Measurements from ENCODE around the gene USP47.

- TF ChIP-seq ZNF33B (CRISPR knock-in tag; IDR thresholded peaks at IDR 0.05) = no peak
- no peak for TF ChIP-seq RFX5 (IDR thresholded peaks at IDR 0.05; ENCODE audit: low read depth, low read length)
- no peak for TF ChIP-seq SMAD3 (CRISPR knock-in tag; IDR thresholded peaks at IDR 0.05)
- TF ChIP-seq ZNF282 (IDR thresholded peaks at IDR 0.05; ENCODE audit: partially characterized antibody) = no peak
- TF ChIP-seq SRF (IDR thresholded peaks at IDR 0.05; ENCODE audit: low read depth, low read length) = no peak
- no peak for TF ChIP-seq CBX5 (CRISPR knock-in tag; IDR thresholded peaks at IDR 0.05; ENCODE audit: borderline replicate concordance)
- no peak for TF ChIP-seq ZNF710 (CRISPR knock-in tag; IDR thresholded peaks at IDR 0.05; ENCODE audit: borderline replicate concordance)
- TF ChIP-seq CREM (IDR thresholded peaks at IDR 0.05) = no peak
- no peak for TF ChIP-seq CREM (CRISPR knock-in tag; IDR thresholded peaks at IDR 0.05)
- no peak for TF ChIP-seq TFAP4 (IDR thresholded peaks at IDR 0.05; ENCODE audit: borderline replicate concordance, low read depth)
Measured at GRCh38 chr11:11970556-11970955, 128.8 kb downstream of the USP47 start.
